Renal pelvis (tissue), 4 donors: ENCODE measurements around the gene HPSE2. TPM values are rescaled to one million over a fixed set of nuclear protein-coding genes. Genes with fewer than 3 reads are reported as not detected.
A peak's percentile ranks its signal among the peaks of the same experiment; 100 is the strongest.
"Not testable (repeated sequence)": the region's sequence is repeated elsewhere in the genome, so short reads cannot be mapped to it uniquely, and the experiment has no call there.

Source experiments
- DNase-seq: peaks from one replicate; pipeline ENCODE4 v3.0.0-alpha.2; 2013
- polyA plus RNA-seq, 3 donors: library from polyadenylated mRNA; unstranded; fragments of 120-200 nt; gene quantifications; one replicate each; pipeline ENCODE4 v1.2.1, GENCODE V29; 2013; ENCODE audit not compliant: insufficient read length in 3 of 3

Gene HPSE2
- polyA plus RNA-seq, 3 donors = 0.44 to 0.71 (median 0.46) TPM

DNA sequence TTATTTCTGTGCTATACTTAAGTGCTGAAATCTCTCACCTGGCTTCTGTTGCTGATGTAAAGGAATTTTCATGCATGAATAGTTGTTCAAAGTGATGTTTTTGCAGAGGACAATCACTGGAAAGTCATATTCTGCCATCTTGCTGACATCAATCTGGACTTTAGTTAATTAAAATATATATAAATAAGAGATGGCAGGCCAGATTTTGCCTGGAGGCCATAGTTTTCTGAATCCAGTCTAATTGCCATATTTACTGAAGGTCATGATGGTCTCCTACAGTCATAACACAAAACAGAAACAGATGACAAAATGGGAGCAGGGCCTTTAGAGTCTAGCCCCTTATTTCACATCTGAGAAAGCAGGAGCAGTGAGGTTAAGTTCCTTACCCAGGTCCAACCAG, 228.2 kb downstream of the HPSE2 start:
- no peak for DNase-seq

- no peak for DNase-seq
These were observed 230.4 kb downstream of the HPSE2 start for GRCh38 chr10:99005254-99005653.

- no peak for DNase-seq
These were observed 230.9 kb downstream of the HPSE2 start for GRCh38 chr10:99004738-99005137.

GRCh38 chr10:99002392-99002791, 233.3 kb downstream of the HPSE2 start:
- DNase-seq = no peak

DNA sequence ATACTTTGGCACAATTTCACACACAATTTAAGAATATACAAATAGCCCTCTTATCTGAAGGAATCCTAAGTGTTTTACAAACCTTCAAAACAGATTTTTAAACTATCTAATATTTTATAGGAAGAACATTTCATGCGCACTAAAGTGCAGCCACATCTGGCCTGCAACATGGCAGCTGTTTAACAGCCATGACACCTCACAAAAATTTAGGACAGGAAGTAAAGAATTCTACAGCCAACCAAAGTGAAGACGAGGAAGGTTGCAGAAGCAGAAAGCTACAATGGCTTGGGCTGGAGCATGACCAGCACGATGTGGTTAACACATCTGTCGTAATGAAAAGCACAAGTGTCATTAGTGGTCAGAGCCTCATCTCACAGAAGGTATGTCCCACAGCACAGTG, 238.1 kb downstream of the HPSE2 start:
- DNase-seq = no peak

- no peak for DNase-seq
These were observed 241.6 kb downstream of the HPSE2 start for GRCh38 chr10:98994030-98994429.

GRCh38 chr10:98983751-98984150, 251.9 kb downstream of the HPSE2 start:
- DNase-seq = not testable (repeated sequence)

GRCh38 chr10:98980353-98980752, 255.3 kb downstream of the HPSE2 start:
- no peak for DNase-seq

DNA sequence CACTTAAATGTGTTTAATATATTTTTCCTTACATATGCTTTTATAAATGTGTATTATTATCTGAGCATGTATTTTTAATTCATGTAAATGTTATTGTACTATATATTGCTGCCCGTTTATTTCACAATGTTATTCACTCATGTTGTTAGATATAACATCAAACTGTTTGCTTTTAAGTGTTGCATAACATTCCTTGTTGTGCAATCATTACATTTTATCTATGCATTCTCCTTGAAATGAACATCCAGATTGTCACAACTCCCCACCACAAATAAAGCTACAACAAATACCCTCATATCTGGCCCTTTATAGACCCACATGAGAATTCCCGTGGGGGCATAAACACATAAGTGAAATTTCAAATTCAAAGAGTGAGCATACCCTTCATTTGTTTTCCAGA, 264.2 kb downstream of the HPSE2 start:
- no peak for DNase-seq

DNA sequence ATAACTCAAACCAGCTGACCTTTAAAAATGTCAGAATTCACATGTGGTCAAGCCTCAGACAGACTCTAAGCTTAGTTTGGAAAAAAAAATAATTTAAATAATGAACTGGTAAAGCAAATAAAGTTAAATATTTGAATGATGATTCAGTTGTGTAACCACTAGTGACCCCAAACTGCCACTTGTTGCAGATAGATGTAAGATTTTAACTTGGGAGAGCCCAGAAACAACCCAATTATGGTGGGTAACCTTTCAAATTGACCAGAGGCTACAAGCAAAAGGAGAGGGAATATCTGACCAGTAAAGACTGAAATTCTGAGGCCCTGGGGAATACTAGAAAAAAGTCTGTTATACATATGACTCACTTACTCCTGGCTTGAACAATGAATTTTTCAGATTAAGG, 268.1 kb downstream of the HPSE2 start:
- DNase-seq = no peak

- no peak for DNase-seq
These were observed 272.0 kb downstream of the HPSE2 start for GRCh38 chr10:98963608-98964007.

- DNase-seq = no peak
These were observed 276.3 kb downstream of the HPSE2 start for GRCh38 chr10:98959379-98959778.

- peak; percentile 4 for DNase-seq
These were observed 277.9 kb downstream of the HPSE2 start for GRCh38 chr10:98957801-98958200.

- DNase-seq = no peak
These were observed 278.9 kb downstream of the HPSE2 start for GRCh38 chr10:98956576-98957260.

GRCh38 chr10:98953251-98953650, 282.4 kb downstream of the HPSE2 start:
- DNase-seq = no peak

DNA sequence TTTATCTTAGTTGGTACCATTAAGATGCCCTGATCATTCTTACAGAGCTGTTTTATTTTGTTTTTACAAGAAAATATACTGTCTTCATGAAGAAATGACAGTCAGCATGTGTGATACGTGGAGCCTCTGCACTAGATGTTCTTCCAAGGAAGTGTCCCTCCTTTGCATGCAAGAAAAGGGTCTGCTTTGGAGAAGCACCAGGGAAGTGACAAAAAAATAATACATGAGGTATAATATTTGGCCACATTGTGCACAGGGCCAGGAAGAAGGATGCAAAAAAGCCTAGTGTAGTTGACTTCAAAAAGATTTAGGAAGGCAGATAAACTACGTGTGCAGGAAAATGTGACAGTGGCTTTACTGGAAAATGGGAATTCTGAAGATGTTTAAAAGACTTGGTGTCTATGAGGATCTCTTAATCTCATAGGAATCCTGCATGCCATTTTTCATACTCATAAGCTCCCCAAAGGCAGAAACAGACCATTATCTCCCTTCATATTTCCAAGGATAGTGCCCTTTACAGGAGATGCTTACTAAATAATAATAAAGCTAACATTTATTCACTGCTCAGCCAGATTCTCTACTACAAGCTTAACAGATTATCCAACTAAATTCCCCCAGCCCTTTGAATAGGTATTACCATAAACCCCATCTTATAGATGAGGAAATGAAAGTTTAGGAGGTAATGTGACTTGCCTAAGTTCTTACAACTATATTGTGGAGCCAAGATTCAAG, 284.2 kb downstream of the HPSE2 start:
- DNase-seq = no peak

GRCh38 chr10:98950106-98950505, 285.5 kb downstream of the HPSE2 start:
- DNase-seq = no peak

DNA sequence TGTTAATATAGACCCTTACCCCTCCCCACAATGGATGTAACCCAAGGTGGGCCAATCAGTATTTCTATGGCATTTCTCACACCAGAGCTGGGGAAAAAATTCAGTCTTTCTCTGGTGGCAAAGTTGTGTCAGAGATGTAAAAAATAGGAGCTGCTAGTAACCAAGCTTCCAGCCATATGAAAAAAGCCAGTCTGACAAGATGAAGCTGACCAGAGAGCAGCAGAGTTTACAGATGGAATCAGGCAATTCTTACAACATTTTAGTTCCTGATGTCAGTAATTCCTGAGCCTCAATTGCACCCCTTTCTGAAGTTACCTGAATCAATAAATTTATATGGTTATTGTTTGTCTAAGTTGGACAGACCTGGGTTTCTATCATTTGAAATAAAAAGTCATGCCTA, 286.3 kb downstream of the HPSE2 start:
- no peak for DNase-seq

GRCh38 chr10:98943681-98944080, 292.0 kb downstream of the HPSE2 start:
- no peak for DNase-seq

GRCh38 chr10:98929709-98930108, 305.9 kb downstream of the HPSE2 start:
- DNase-seq = no peak

- no peak for DNase-seq
These were observed 310.0 kb downstream of the HPSE2 start for GRCh38 chr10:98925651-98926050.

DNA sequence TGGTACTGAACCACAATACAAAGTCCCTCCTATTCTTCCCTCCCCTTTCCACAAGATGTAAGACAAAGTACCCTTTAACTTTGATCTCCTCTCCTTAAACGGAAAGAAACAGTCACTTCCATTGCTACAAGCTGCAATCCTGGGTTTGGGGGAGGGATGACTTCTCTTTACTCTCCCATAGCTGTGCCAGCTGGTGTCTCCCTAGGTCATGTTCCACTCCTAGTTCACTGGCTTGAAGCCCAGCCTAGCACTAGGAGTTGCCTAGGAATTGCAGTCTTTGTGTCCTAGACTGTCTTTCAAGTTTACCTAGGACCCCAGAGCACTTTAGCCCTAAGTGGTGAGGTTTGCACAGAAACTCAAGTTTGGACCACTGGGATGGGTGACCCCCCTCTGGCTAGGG, 311.1 kb downstream of the HPSE2 start:
- no peak for DNase-seq

DNA sequence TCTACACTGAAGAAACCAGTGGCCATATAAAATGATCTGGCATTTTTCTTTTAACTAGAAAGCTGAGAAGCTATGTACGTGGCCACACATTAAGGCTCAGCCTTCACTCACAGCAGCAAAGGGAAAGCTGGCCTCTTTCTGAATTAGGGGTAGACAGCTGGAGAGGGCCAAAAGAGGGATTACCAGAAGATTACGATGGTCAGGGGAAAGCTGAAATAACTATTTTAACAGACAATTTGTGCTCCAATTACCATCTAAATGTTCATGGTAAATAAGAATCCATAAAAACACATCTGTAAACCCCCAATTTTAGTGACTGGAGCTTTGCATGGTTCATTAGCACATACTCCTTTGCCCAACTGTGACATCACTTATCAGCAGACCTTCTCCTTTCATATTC, 314.3 kb downstream of the HPSE2 start:
- no peak for DNase-seq

GRCh38 chr10:98920807-98921206, 314.8 kb downstream of the HPSE2 start:
- no peak for DNase-seq
